ENCODE results near the gene CLDN4. TPM values are rescaled to one million over a fixed set of nuclear protein-coding genes. Genes with fewer than 3 reads are reported as not detected.

CLDN4 gene
- polyA plus RNA-seq, 3 donors, result 0.01 TPM; not detected in 2

GRCh38 chr7:73809467-73809951, 21.3 kb upstream of the CLDN4 start:
- Mint-ChIP-seq H3K4me3 (peak overlapping the region in 1 of 2 donors; percentile 37), H3K27ac (no peak overlapping the region), H3K9me3 (peaks cover 0 to 11% (median 5%) of the 10 kb centered on the region in 7 donors), H3K36me3 (no peaks in the 10 kb centered on the region), H3K4me1 (no peaks in the 10 kb centered on the region), H3K27me3 (ENCODE audit: low read depth in 3 of 3) (peaks cover 5 to 19% (median 12%) of the 10 kb centered on the region in 3 donors)
- DNase-seq, result no peak
- Histone ChIP-seq H3K27me3 (ENCODE audit: control insufficient read depth in 2 of 2, insufficient read depth in 2 of 2, low read length in 2 of 2) (peaks cover 0 to 3% of the 10 kb centered on the region in 2 donors), H2AFZ (ENCODE audit: insufficient read depth, low read depth, low read length, poor library complexity, severe bottlenecking) (no peak overlapping the region), H3K4me1 (ENCODE audit: control insufficient read depth in 1 of 2, insufficient read depth in 2 of 2, low read length in 2 of 2) (no peaks in the 10 kb centered on the region), H3K79me2 (ENCODE audit: insufficient read depth, low read length) (no peaks in the 10 kb centered on the region), H3K27ac (ENCODE audit: low read depth in 1 of 2, low read length in 2 of 2) (no peak overlapping the region), H4K20me1 (ENCODE audit: insufficient read depth, low read length) (no peaks in the 10 kb centered on the region), H3K4me2 (replicated peaks; ENCODE audit: extremely low read depth, low read length, poor library complexity, severe bottlenecking) (no peak overlapping the region), H3K9ac (ENCODE audit: insufficient read depth, low read length, poor library complexity, severe bottlenecking) (no peak overlapping the region), H3K4me3 (replicated peaks in 1 of 3; ENCODE audit: low read depth in 2 of 3, low read length in 3 of 3) (no peak overlapping the region), H3K36me3 (replicated peaks in 1 of 2; ENCODE audit: control insufficient read depth in 1 of 2, insufficient read depth in 2 of 2, low read length in 2 of 2) (no peaks in the 10 kb centered on the region), H3K9me3 (replicated peaks in 1 of 2; ENCODE audit: control insufficient read depth in 1 of 2, insufficient read depth in 1 of 2, low read length in 2 of 2) (peaks cover 0 to 4% of the 10 kb centered on the region in 2 donors)
- TF ChIP-seq, protein P1, sequence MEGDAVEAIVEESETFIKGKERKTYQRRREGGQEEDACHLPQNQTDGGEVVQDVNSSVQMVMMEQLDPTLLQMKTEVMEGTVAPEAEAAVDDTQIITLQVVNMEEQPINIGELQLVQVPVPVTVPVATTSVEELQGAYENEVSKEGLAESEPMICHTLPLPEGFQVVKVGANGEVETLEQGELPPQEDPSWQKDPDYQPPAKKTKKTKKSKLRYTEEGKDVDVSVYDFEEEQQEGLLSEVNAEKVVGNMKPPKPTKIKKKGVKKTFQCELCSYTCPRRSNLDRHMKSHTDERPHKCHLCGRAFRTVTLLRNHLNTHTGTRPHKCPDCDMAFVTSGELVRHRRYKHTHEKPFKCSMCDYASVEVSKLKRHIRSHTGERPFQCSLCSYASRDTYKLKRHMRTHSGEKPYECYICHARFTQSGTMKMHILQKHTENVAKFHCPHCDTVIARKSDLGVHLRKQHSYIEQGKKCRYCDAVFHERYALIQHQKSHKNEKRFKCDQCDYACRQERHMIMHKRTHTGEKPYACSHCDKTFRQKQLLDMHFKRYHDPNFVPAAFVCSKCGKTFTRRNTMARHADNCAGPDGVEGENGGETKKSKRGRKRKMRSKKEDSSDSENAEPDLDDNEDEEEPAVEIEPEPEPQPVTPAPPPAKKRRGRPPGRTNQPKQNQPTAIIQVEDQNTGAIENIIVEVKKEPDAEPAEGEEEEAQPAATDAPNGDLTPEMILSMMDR (IDR thresholded peaks at IDR 0.05), result no peak
- WGBS (ENCODE audit: insufficient coverage), result 91% methylated on average over 18 of the region's 21 CpGs
- intact Hi-C loops (cut with micrococcal nuclease), result loop anchor here in 1 of 2 donors (10.0 kb wide), 1 partner anchor 215 kb away; the partner anchor contains the start of gene ELN

- H3K36me3 ChIP-seq (replicated peaks in 1 of 2; ENCODE audit: control insufficient read depth in 1 of 2, insufficient read depth in 2 of 2, low read length in 2 of 2), result no peaks in the 10 kb centered on the region
- H3K9me3 Mint-ChIP-seq, result peaks cover 0 to 11% (median 5%) of the 10 kb centered on the region in 7 donors
- H3K27ac ChIP-seq (ENCODE audit: low read depth in 1 of 2, low read length in 2 of 2), result no peak overlapping the region
- no peak overlapping the region for H3K4me3 Mint-ChIP-seq
- no peaks in the 10 kb centered on the region for H3K4me1 ChIP-seq (ENCODE audit: control insufficient read depth in 1 of 2, insufficient read depth in 2 of 2, low read length in 2 of 2)
- 50% methylated on average over 1 of the region's 4 CpGs for WGBS (ENCODE audit: insufficient coverage)
- H3K36me3 Mint-ChIP-seq, result no peaks in the 10 kb centered on the region
- no peaks in the 10 kb centered on the region for H3K79me2 ChIP-seq (ENCODE audit: insufficient read depth, low read length)
- no peak overlapping the region for H2AFZ ChIP-seq (ENCODE audit: insufficient read depth, low read depth, low read length, poor library complexity, severe bottlenecking)
- H4K20me1 ChIP-seq (ENCODE audit: insufficient read depth, low read length), result no peaks in the 10 kb centered on the region
- H3K27me3 ChIP-seq (ENCODE audit: control insufficient read depth in 2 of 2, insufficient read depth in 2 of 2, low read length in 2 of 2), result peaks cover 0 to 3% of the 10 kb centered on the region in 2 donors
- H3K4me3 ChIP-seq (replicated peaks in 1 of 3; ENCODE audit: low read depth in 2 of 3, low read length in 3 of 3), result no peak overlapping the region
- no peak overlapping the region for H3K27ac Mint-ChIP-seq
- no peak overlapping the region for H3K9ac ChIP-seq (ENCODE audit: insufficient read depth, low read length, poor library complexity, severe bottlenecking)
- no peaks in the 10 kb centered on the region for H3K4me1 Mint-ChIP-seq
- intact Hi-C loops (cut with micrococcal nuclease), result loop anchor here (1.0 to 2.0 kb wide), 2 partner anchors 44 kb away; no protein-coding TSS in a partner anchor
- H3K27me3 Mint-ChIP-seq (ENCODE audit: low read depth in 3 of 3), result peaks cover 5 to 15% (median 12%) of the 10 kb centered on the region in 3 donors
- no peak overlapping the region for H3K4me2 ChIP-seq (replicated peaks; ENCODE audit: extremely low read depth, low read length, poor library complexity, severe bottlenecking)
- peaks cover 0 to 4% of the 10 kb centered on the region in 2 donors for H3K9me3 ChIP-seq (replicated peaks in 1 of 2; ENCODE audit: control insufficient read depth in 1 of 2, insufficient read depth in 1 of 2, low read length in 2 of 2)
- no peak for DNase-seq
- TF ChIP-seq, protein P1 (IDR thresholded peaks at IDR 0.05), result no peak
Observed at GRCh38 chr7:73810998-73811360, 19.8 kb upstream of the CLDN4 start.
